H1 (cell line): ENCODE data around the gene DUSP12. TPM values are rescaled to one million over a fixed set of nuclear protein-coding genes. Genes with fewer than 3 reads are reported as not detected.

Experiments used
- CTCF ChIA-PET: fragments of 300-600 bp; sonication (Branson Sonifier 250); formaldehyde crosslinking; loops from one replicate; lab custom pipeline; 2021; ENCODE audit not compliant: partially characterized antibody; lab: Charles Lee
- POLR2A ChIA-PET: fragments of 300-600 bp; sonication (Branson Sonifier 250); formaldehyde crosslinking; loops from one replicate; lab custom pipeline; 2021; ENCODE audit warnings: inconsistent platforms; ENCODE audit not compliant: partially characterized antibody; lab: Charles Lee
- DNase-seq, 2 experiments: peaks; one replicate each; pipeline versions ENCODE4 v3.0.0 to v3.0.0-alpha.2; 2010 to 2022; ENCODE audit warnings: low spot score in 2 of 2, low read depth in 1 of 2, mixed read lengths in 1 of 2
- FAIRE-seq: peaks from 2 replicates; lab custom pipeline; 2011; peaks lifted over from hg19 to GRCh38; lab: Jason Lieb, UNC
- H2AFZ ChIP-seq: 2 replicates; pipeline ENCODE4 v1.8.1; 2012; ENCODE audit warnings: low read length, inconsistent platforms
- H2AK5ac ChIP-seq: 2 replicates; pipeline ENCODE4 v1.6.1; 2013; ENCODE audit warnings: low read depth, low read length
- H2BK120ac ChIP-seq: replicated peaks from 2 replicates; pipeline ENCODE3; 2013; ENCODE audit warnings: low read depth, low read length, inconsistent platforms
- H2BK12ac ChIP-seq: 2 replicates; pipeline ENCODE4 v1.6.1; 2013; ENCODE audit warnings: low read depth, low read length
- H2BK15ac ChIP-seq: 2 replicates; pipeline ENCODE4 v1.6.1; 2013; ENCODE audit warnings: low read length
- H2BK20ac ChIP-seq: 2 replicates; pipeline ENCODE4 v1.6.1; 2013; ENCODE audit warnings: low read length
- H2BK5ac ChIP-seq: 2 replicates; pipeline ENCODE4 v1.6.1; 2013; ENCODE audit warnings: low read depth, low read length
- H3K14ac ChIP-seq: 2 replicates; pipeline ENCODE4 v1.6.1; 2013; ENCODE audit warnings: inconsistent platforms; ENCODE audit not compliant: insufficient read length
- H3K18ac ChIP-seq: 2 replicates; pipeline ENCODE4 v1.6.1; 2013; ENCODE audit warnings: low read length; ENCODE audit errors: extremely low read depth
- H3K23ac ChIP-seq: 2 replicates; pipeline ENCODE4 v1.6.1; 2013; ENCODE audit warnings: inconsistent platforms; ENCODE audit not compliant: insufficient read length
- H3K23me2 ChIP-seq: 2 replicates; pipeline ENCODE4 v1.6.1; 2013; ENCODE audit warnings: low read depth, low read length
- H3K27ac ChIP-seq: 2 replicates; pipeline ENCODE4 v1.6.1; 2011; ENCODE audit warnings: low read depth, low read length, inconsistent platforms
- H3K27me3 ChIP-seq, 4 experiments: replicated peaks in 1 of 4; 1 replicate in 1 of 4; 2 replicates in 3 of 4; pipeline versions ENCODE4 v1.6.1 to v1.8.1; 2011 to 2013; ENCODE audit warnings: low read length in 3 of 4, mild to moderate bottlenecking in 3 of 4, inconsistent platforms in 2 of 4, mixed read lengths in 2 of 4, moderate library complexity in 1 of 4; ENCODE audit not compliant: control insufficient read depth in 3 of 4, insufficient read depth in 3 of 4; ENCODE audit errors: extremely low read depth in 1 of 4
- H3K36me3 ChIP-seq, 4 experiments: 2 replicates each; pipeline versions ENCODE4 v1.6.1 to v1.8.1; 2011 to 2013; ENCODE audit warnings: mild to moderate bottlenecking in 4 of 4, low read length in 3 of 4, moderate library complexity in 2 of 4, control low read depth in 1 of 4, inconsistent platforms in 1 of 4; ENCODE audit not compliant: insufficient read depth in 4 of 4, control insufficient read depth in 2 of 4
- H3K4ac ChIP-seq: replicated peaks from 2 replicates; pipeline ENCODE3; 2013; ENCODE audit warnings: low read length, low read depth, mixed read lengths, inconsistent platforms; ENCODE audit not compliant: insufficient read length
- H3K4me1 ChIP-seq, 4 experiments: replicated peaks in 1 of 4; 1 replicate in 1 of 4; 2 replicates in 3 of 4; pipeline versions ENCODE4 v1.6.1 to v1.8.1; 2011 to 2013; ENCODE audit warnings: low read length in 3 of 4, inconsistent platforms in 2 of 4, mixed read lengths in 1 of 4; ENCODE audit not compliant: insufficient read depth in 4 of 4, control insufficient read depth in 3 of 4
- H3K4me2 ChIP-seq, 2 experiments: 2 replicates each; pipeline versions ENCODE4 v1.6.1 to v1.8.1; 2011 to 2013; ENCODE audit warnings: low read depth in 2 of 2, low read length in 2 of 2, control low read depth in 1 of 2, inconsistent platforms in 1 of 2, mild to moderate bottlenecking in 1 of 2; ENCODE audit not compliant: insufficient read depth in 1 of 2
- H3K4me3 ChIP-seq, 4 experiments: fragments of 200-600, 300-600 bp in 1 of 4; sonication (generic), shearing (Covaris generic), sonication (Bioruptor Twin) in 1 of 4; 2 replicates each; pipeline versions ENCODE4 v1.5.1 to v1.8.1; 2011 to 2016; ENCODE audit warnings: low read length in 4 of 4, low read depth in 3 of 4, control low read depth in 2 of 4, inconsistent platforms in 2 of 4, mild to moderate bottlenecking in 2 of 4, mixed read lengths in 1 of 4, moderate library complexity in 1 of 4; ENCODE audit not compliant: insufficient read depth in 2 of 4; ENCODE audit errors: extremely low read depth in 1 of 4
- H3K56ac ChIP-seq: replicated peaks from 2 replicates; pipeline ENCODE3; 2013; ENCODE audit warnings: low read depth, mild to moderate bottlenecking, mixed read lengths, low read length, inconsistent platforms; ENCODE audit not compliant: insufficient read length
- H3K79me1 ChIP-seq: 2 replicates; pipeline ENCODE4 v1.6.1; 2013; ENCODE audit warnings: low read depth, low read length, control low read depth
- H3K79me2 ChIP-seq, 2 experiments: 2 replicates each; pipeline versions ENCODE4 v1.6.1 to v1.8.1; 2012 to 2013; ENCODE audit warnings: low read length in 2 of 2, mild to moderate bottlenecking in 2 of 2, inconsistent platforms in 1 of 2; ENCODE audit not compliant: insufficient read depth in 2 of 2, control insufficient read depth in 1 of 2
- H3K9ac ChIP-seq, 4 experiments: replicated peaks in 1 of 4; 1 replicate in 1 of 4; 2 replicates in 3 of 4; pipeline versions ENCODE4 v1.6.1 to v1.8.1; 2011 to 2013; ENCODE audit warnings: low read depth in 3 of 4, low read length in 3 of 4, control low read depth in 2 of 4, mild to moderate bottlenecking in 2 of 4, moderate library complexity in 2 of 4, inconsistent platforms in 1 of 4; ENCODE audit errors: extremely low read depth in 1 of 4
- H3K9me3 ChIP-seq, 2 experiments: 2 replicates each; pipeline versions ENCODE4 v1.6.1 to v1.8.1; 2012 to 2013; ENCODE audit warnings: mild to moderate bottlenecking in 2 of 2, moderate library complexity in 2 of 2, control low read depth in 1 of 2, inconsistent platforms in 1 of 2, low read depth in 1 of 2, low read length in 1 of 2, mixed read lengths in 1 of 2; ENCODE audit not compliant: insufficient read depth in 2 of 2
- H4K20me1 ChIP-seq, 2 experiments: replicated peaks in 1 of 2; 2 replicates each; pipeline versions ENCODE3 to v1.8.1; 2011 to 2013; ENCODE audit warnings: inconsistent platforms in 2 of 2, low read length in 2 of 2, mild to moderate bottlenecking in 1 of 2; ENCODE audit not compliant: insufficient read depth in 2 of 2, control insufficient read depth in 1 of 2
- H4K5ac ChIP-seq: 2 replicates; pipeline ENCODE4 v1.6.1; 2013; ENCODE audit warnings: low read length, low read depth, mixed read lengths, inconsistent platforms; ENCODE audit not compliant: insufficient read length
- H4K8ac ChIP-seq: 2 replicates; pipeline ENCODE4 v1.8.0; 2013; ENCODE audit warnings: mild to moderate bottlenecking, moderate library complexity, low read length, inconsistent platforms; ENCODE audit not compliant: insufficient read depth; ENCODE audit errors: extremely low read depth
- H4K91ac ChIP-seq: replicated peaks from 2 replicates; pipeline ENCODE3; 2013; ENCODE audit warnings: low read length, mixed read lengths, inconsistent platforms; ENCODE audit not compliant: insufficient read length
- EGR1 ChIP-seq: IDR thresholded peaks from 2 replicates; pipeline ENCODE4 v1.6.1; 2011; ENCODE audit warnings: low read depth, low read length, borderline replicate concordance
- WGBS, 2 experiments: shearing (Covaris generic) in 1 of 2; methylation state at CpG; one replicate each; pipeline versions ENCODE4 v1.1.6 to v1.1.7; 2013 to 2015; ENCODE audit warnings: low lambda C conversion rate in 2 of 2, mixed read lengths in 2 of 2, inconsistent platforms in 1 of 2, low coverage in 1 of 2, missing lambda C conversion rate in 1 of 2; ENCODE audit not compliant: insufficient replicate concordance in 2 of 2, insufficient coverage in 1 of 2, insufficient read length in 1 of 2; ENCODE audit errors: extremely low coverage in 1 of 2, missing lambda C conversion rate in 1 of 2; 5-methylcytosine and 5-hydroxymethylcytosine counted together
- polyA plus RNA-seq, 7 experiments: library from polyadenylated mRNA; depleted of rRNA in 3 of 7; stranded (reverse) in 5 of 7; unstranded in 2 of 7; fragments of >200 nt in 5 of 7; fragments of 200-250 nt in 2 of 7; gene quantifications; 1 replicate in 5 of 7; 2 replicates in 1 of 7; 4 replicates in 1 of 7; pipeline versions ENCODE4 v1.2.1 to v1.2.3, GENCODE V29; 2011 to 2013; ENCODE audit warnings: missing spikeins in 2 of 7, mixed read lengths in 2 of 7
- small RNA-seq: library from polyadenylated mRNA; stranded (forward); fragments of <200 nt; extraction: miRNeasy Mini kit (QIAGEN cat#:217004); gene quantifications from one replicate; pipeline ENCODE3, GENCODE V24; 2013; ENCODE audit not compliant: insufficient read depth
- total RNA-seq: library from RNA; stranded (reverse); fragmentation: NEBNext Ultra II Directional; extraction: Animal tissue kit (Norgen Biotek cat#: 25700); gene quantifications from 2 replicates; pipeline ENCODE4 v1.2.1, GENCODE V29; 2021

The DUSP12 gene
- total and polyA plus RNA-seq, 2 of the 8 experiments (the other 6 are each of a cell fraction or from before 2014, with no cell fraction given) = 27.6 to 33.9 TPM

DNA sequence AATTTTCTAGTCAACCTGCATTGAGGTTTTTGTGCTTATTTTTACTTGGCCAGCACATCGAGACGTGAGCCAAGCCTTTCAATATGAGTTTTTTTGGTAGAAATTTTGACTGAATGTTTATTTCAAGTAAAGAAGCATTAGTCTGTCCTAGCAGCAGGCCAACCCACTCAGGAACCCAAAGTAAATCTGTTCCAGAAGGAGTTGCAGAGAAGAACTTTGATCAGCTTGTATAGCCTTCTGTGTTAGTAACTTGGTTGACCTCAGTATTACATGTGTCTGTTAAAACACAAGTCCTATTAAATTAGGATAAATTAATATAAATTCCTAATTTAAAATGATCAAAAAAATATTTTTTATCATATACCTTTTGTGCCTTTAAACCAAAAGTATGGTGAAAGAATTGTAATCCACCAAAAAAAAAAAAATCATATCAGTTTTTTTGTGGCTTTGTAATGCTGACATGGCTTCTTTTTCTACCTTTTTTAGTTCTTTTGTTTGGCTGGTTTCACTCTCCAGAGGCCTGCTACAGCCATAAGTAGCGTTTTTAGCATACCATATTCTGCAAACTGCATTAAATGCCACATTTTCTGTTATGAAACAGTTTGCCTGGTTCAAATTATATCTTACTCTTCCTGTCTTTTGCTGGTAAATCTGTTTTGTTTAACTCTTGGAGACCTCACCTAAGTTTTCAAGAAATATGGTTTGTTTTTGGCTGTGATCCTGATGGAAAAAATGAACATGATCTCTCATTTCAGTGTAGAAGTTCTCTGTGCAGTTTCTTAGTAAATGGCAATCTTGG, 56.0 kb downstream of the DUSP12 start:
- Histone ChIP-seq H3K79me2 (no peaks in the 10 kb centered on the region), H2BK5ac (no peak overlapping the region), H3K23me2 (no peaks in the 10 kb centered on the region), H3K18ac (no peak overlapping the region), H2BK15ac (no peak overlapping the region), H3K27me3 (no peaks in the 10 kb centered on the region), H4K5ac (no peak overlapping the region), H2AFZ (no peak overlapping the region), H3K4me3 (no peak overlapping the region), H3K4me1 (peaks cover 0 to 4% (median 0%) of the 10 kb centered on the region in 4 experiments; a peak in 1 of 7 replicates), H4K8ac (no peak overlapping the region), H3K27ac (no peak overlapping the region), H3K14ac (no peak overlapping the region), H2BK20ac (no peak overlapping the region), H3K9me3 (0 out of 4 replicates have a peak, but pooled peaks cover 0 to 3% of the 10 kb centered on the region in 2 experiments), H3K23ac (no peak overlapping the region), H3K4me2 (no peak overlapping the region), H3K4ac (no peak overlapping the region), H2BK120ac (no peak overlapping the region), H3K36me3 (no peaks in the 10 kb centered on the region), H3K9ac (no peak overlapping the region), H3K56ac (peak overlapping the region; percentile 30), H2AK5ac (no peak overlapping the region), H4K91ac (no peak overlapping the region), H3K79me1 (no peaks in the 10 kb centered on the region), H2BK12ac (no peak overlapping the region), H4K20me1 (peaks cover 0 to 3% of the 10 kb centered on the region in 2 experiments)
- FAIRE-seq = no peak
- DNase-seq = no peak
- no peak for TF ChIP-seq EGR1
- 87% methylated on average over 3 of the region's 3 CpGs; no CpG with 5 or more reads in 1 of the 2 experiments for WGBS, 2 experiments
- ChIA-PET CTCF (no interaction called here), POLR2A (no interaction called here)

Small RNA genes within 50 kb of the gene (small RNA-seq; reads per million reads assigned to genes)
- gene RN7SL466P = not detected

Other genes starting within 250 kb of the DUSP12 start
- 0.55 and 0.71 TPM in 2 replicates for gene FCGR2A, start 244.3 kb upstream of the DUSP12 start, total RNA-seq
- gene FCGR2A, start 244.3 kb upstream of the DUSP12 start, polyA plus RNA-seq (2011; rRNA removed) = 0.28 and 0.86 TPM in 2 replicates
- gene HSPA6, start 225.2 kb upstream of the DUSP12 start, total RNA-seq = 0.15 and 0.17 TPM in 2 replicates
- 0.05 and 0.06 TPM in 2 replicates for gene HSPA6, start 225.2 kb upstream of the DUSP12 start, polyA plus RNA-seq (2011; rRNA removed)
- not detected in 2 replicates for gene FCGR3A, start 200.0 kb upstream of the DUSP12 start, total RNA-seq
- not detected in 2 replicates for gene FCGR3A, start 200.0 kb upstream of the DUSP12 start, polyA plus RNA-seq (2011; rRNA removed)
- not detected in 2 replicates for gene FCGR3B, start 118.6 kb upstream of the DUSP12 start, total RNA-seq
- not detected in 2 replicates for gene FCGR3B, start 118.6 kb upstream of the DUSP12 start, polyA plus RNA-seq (2011; rRNA removed)
- gene FCGR2B, start 86.6 kb upstream of the DUSP12 start, total RNA-seq = not detected in 2 replicates
- 0.05 and 0.11 TPM in 2 replicates for gene FCGR2B, start 86.6 kb upstream of the DUSP12 start, polyA plus RNA-seq (2011; rRNA removed)
- not detected in 2 replicates for gene FCRLA, start 42.6 kb upstream of the DUSP12 start, total RNA-seq
- not detected in 2 replicates for gene FCRLA, start 42.6 kb upstream of the DUSP12 start, polyA plus RNA-seq (2011; rRNA removed)
- 0.15 and 0.24 TPM in 2 replicates for gene FCRLB, start 28.2 kb upstream of the DUSP12 start, total RNA-seq
- 0.13 and 0.14 TPM in 2 replicates for gene FCRLB, start 28.2 kb upstream of the DUSP12 start, polyA plus RNA-seq (2011; rRNA removed)
- gene ATF6, start 16.5 kb downstream of the DUSP12 start, total RNA-seq = 9.9 and 10.0 TPM in 2 replicates
- 3.0 and 4.6 TPM in 2 replicates for gene ATF6, start 16.5 kb downstream of the DUSP12 start, polyA plus RNA-seq (2011; rRNA removed)